LNCAP (cell line): Measurements from ENCODE around the gene ASAP3.

Experiments used
- CTCF ChIP-seq: fragments of 450-650 bp; IDR thresholded peaks from 2 replicates; pipeline ENCODE4 v1.5.1; 2017; ENCODE audit warnings: mild to moderate bottlenecking

ASAP3 gene

GRCh38 chr1:23448846-23449245 is 35.1 kb downstream of the ASAP3 start:
- no peak for TF ChIP-seq CTCF

- TF ChIP-seq CTCF = no peak
Observed at GRCh38 chr1:23446661-23447310, 37.2 kb downstream of the ASAP3 start.

GRCh38 chr1:23444596-23445390 is 39.2 kb downstream of the ASAP3 start:
- no peak for TF ChIP-seq CTCF

- no peak for TF ChIP-seq CTCF
Observed at GRCh38 chr1:23444104-23444533, 39.9 kb downstream of the ASAP3 start.

GRCh38 chr1:23442751-23443150 is 41.2 kb downstream of the ASAP3 start:
- TF ChIP-seq CTCF = no peak

GRCh38 chr1:23441446-23442148 is 42.4 kb downstream of the ASAP3 start:
- TF ChIP-seq CTCF = no peak

- TF ChIP-seq CTCF = no peak
Observed at GRCh38 chr1:23438545-23438944, 45.4 kb downstream of the ASAP3 start.
